GM18519 (cell line): Measurements from ENCODE around the gene IKZF1.
"Not testable (repeated sequence)": the region's sequence is repeated elsewhere in the genome, so short reads cannot be mapped to it uniquely, and the experiment has no call there.

Source experiments
- ATAC-seq: cut with Tn5 transposase; IDR thresholded peaks from one replicate; pipeline ENCODE4 v1.9.1; 2021; ENCODE audit warnings: mild to moderate bottlenecking, moderate library complexity; ENCODE audit not compliant: unreplicated experiment, low FRiP score

IKZF1 gene

DNA sequence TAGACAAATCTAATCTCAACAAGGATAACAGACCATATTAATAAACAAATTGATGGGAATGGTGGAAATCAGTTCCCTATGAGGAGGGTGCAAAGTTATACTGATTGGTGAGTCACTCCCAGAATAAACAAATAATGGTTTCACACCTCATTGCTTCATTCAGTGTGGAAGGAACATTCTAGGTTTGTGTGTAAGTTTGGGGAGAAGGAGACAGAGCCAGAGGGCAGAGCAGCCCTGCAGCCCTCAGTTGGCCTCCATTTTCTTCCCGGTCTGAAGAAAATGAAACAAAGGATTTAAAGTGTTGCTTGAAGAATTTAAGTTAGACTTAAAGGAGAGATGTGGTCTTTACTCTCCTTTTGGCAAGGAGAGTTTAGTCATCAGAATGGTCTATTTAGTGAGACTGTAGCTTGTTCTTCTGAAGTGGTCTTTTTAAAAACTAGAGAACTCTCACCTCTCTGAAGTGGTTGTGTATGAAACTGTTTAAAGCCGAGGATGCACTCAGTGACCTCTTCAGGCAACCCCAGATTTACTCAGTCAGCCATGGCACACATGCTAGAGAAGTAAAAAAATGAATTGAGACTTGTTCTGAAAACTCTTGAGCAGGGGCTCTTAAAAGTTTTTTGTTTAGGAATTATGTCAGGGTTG is 27.2 kb downstream of the IKZF1 start:
- peak; percentile 61 for ATAC-seq

DNA sequence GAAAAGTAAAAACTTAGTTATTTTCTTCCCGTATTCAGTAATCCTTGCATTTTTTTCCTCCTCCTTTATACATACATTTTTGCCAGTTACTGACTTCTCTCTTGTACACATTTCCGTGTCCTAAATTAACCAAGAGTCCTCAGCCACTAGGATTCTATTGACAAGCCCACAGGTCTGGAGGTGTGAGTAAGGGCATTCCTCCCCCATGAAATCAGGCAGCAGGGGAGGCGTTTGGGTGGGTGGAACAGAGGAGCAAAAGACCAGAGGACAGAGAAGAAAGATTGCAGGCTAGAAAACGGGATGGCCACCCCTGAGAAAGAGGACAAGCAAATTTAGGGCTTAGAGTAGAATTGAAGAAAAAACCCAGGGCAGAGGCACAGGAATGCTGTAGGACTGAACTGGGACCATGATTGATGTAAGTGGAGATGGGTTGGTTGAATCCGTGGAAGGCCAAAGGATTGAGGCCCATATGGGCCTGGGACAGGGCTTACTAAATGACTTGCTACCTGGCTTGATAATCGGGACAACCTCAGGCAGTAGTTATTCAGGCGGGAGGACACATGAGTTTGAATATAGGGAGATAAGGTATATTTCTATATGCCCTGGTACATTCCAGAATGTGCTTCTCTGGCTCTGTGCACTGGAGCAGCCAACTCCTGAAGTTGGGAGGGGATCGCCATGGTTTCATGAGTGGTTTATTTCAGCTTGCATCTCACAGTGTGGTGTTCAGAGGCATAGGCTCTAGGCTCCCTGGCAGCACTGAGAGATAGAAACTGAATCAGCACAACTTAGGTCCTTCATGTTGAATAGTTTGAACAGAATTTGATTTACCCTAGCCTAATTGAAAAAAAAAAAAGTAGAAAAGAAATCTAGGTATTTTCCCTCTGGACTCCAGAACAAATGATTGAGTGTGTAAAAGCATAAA is 28.0 kb downstream of the IKZF1 start:
- ATAC-seq: peak; percentile 9

DNA sequence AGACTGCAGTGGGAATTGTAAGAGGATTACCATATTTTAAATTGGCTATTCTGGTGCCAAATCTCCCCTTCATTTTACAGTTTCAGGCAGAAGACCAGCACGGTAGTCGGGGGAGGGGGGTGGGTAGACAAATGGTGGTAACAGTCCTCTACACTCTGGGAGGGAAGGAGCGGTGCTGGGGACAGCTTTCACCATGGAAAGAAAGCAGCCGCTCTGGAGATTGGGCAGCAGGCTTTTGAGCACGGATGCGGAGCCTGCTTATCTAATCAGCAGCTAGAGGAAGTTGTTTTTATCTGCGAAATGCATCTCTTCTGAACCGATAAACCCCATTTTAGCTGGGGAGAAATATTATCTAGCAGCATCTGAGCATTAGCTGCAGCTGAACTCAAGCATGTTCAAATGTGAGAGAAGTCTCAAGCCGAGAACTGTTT is 28.7 kb downstream of the IKZF1 start:
- ATAC-seq: no peak

DNA sequence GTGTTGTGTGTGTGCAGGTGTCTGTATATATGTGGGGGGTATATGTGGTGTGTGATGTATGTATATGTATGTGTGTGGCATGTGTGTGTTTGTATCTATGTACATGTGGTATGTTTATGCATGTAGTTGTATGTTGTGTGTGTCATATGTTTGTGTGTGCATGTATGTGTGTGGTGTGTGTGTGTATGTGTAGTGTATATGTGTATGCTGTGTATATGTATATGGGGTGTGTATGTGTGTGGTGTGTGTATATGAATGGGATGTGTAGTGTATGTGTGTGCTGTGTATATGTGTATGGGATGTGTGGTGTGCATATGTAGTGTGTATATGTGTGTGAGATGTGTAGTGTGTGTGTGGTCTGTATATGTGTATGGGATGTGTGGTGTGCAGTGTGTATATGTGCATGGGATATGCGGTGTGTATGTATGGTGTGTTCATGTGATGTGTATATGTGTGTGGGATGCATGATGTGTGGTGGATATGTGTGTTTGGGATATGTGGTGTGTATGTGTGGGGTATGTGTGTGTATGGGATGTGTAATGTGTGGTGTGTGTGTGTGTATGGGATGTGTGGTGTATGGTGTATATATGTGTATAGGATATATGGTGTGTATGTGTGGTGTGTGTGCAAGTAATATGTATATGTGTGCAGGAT is 30.0 kb downstream of the IKZF1 start:
- ATAC-seq: no peak

DNA sequence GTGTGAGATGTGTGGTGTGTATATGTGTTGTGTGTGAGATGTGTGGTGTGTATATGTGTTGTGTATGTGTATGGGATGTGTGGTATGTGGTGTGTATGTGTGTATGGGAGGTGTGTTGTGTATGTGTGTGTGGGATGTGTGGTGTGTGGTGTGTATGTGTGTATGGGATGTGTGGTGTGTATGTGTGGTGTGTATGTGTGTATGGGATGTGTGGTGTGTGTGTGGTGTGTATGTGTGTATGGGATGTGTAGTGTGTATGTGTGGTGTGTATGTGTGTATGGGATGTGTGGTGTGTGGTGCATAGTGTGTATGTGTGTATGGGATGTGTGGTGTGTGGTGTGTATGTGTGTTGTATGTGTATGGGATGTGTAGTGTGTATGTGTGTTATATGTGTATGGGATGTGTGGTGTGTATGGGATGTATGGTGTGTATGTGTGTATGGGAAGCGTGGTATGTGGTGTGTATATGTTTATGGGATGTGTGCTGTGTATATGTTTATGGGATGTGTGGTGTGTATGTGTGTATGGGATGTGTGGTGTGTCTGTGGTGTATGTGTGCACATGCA is 30.8 kb downstream of the IKZF1 start:
- no peak for ATAC-seq

DNA sequence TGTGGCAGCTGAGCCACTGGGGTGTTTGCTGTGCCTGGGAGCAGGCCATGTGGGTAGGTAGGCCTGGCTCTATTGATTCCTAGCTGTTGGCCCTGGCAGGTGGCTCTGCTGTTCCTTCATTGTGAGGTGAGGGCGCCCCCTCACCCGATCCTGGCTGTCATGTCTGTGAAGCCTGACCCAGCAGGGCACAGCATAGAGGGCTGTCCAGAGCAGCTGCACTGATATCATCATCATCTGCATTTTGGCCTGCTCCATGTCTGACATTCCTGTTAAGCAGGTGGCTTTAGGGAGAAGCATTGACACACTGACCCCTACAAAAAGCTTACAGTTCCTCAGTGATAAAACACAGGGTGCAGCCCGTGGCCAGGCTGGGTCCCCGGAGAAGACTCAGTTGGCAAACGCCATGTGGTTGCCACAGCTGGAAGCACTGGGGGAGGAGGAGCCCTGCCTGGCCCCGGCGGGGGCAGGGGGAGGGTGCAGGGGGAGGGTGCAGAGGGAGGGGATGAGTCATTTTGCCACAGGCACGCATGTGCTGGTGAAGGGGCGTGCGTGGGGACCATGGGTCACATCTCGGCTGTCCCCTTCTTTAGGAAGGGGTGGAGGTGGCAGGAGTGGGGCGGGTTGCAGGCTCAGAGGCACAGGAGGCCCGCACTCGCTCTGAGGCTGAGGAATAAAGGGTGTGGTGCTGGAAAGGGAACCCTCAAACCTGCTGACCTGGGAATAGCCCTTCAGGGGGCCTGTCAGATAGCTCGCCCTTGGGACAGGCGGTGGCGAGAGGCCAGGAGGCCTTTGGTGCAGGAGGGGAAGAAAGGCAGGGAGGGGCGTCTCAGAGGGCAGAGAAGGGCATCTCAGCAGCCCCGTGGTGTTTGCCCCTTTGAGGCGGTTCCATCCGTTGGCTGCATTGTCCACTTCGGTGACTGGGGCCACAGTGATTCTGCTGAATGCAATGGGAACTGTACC is 31.6 kb downstream of the IKZF1 start:
- ATAC-seq: no peak

DNA sequence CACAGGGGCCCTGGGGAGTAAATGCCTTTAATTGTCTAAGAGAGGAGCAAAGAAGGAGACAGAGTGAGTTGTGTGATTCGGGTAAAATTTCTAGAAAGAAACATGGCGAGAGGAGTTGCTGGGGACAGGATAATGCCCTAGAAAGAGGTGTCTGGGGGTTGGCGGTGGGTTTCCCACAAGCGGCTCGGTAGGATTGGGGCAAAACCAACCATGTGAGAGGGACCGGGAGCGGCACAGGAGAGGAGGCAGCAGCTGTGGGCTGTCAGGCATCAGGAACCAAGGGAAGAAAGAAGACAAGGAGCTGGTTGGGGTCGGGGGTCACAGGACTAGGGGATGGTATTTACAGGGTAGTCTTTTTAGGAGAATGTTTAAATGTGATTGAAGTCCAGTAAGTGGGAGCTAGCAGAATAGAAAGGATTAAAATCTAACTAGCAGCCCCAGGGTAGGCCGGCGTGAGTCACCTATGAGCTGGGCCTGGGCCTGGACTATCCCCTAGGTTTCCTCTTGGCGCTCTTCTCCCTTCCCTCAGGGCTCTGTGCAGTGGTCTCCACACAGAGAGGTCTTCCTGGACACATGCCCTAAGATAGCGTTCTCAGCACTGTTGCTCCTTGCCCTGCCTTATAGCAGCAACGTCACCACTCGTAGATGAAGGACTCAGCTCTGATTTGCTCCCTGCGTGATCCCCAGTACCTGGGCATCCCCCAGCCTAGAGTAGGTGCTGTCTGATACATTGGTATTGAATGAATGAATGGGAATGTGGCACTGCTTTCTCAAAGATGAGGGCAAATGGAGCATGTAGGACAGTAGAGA is 32.6 kb downstream of the IKZF1 start:
- ATAC-seq: no peak

DNA sequence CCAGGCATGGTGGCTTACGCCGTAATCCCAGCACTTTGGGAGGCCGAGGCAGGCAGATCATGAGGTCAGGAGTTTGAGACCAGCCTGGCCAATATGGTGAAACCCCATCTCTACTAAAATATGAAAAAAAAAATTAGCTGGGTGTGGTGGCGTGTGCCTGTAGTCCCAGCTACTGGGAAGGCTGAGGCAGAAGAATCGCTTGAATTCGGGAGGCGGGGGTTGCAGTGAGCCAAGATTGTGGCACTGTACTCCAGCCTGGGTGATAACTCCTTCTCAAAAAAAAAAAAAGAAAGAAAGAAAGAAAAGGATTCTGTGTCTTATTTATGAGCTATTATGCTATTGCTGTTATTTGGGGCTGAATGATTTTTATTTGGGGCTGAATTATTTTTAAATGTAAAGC is 35.0 kb downstream of the IKZF1 start:
- ATAC-seq: not testable (repeated sequence)

DNA sequence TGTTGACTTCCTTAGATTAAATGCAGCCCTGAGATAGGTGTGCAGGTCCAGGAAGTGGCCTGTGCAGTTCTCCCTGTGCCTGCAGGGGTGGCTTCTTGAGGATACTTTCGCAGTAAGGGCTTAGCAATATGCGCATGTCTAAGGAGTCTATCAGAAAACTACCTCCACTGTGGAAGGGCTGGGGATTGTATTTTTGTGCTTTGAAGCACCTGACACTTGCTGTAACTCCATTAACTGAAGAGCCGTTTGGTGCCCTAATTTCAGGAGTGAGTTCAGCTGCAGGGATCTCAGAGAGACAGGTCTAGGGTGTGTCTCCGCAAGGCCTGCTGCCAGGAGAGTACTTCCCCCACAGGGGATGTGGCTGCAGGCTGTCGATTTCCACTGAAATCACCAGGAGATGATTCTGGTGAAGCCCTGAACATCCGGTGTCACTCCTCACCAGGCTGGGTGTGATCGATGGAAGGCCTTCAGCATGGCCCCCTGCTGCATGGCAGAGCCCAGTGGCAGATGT is 35.5 kb downstream of the IKZF1 start:
- ATAC-seq: no peak

DNA sequence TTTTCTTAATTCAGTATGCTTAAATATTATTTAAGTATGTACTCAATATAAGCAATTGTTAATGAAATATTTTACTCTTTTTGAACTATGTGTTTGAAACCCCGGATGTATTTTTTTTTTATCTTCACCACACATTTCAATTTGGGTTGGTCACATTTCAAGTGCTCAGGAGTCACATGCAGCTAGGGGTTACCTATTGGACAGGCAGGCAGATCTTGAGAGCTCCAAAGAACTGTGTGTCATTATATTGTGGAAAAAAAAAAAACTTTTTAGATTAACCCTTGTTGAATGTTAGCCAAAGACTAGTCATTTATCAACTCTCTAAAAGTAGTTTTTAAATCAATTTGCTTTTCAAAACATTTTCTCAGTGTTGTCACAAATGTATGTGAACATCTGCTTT is 37.2 kb downstream of the IKZF1 start:
- ATAC-seq: no peak

DNA sequence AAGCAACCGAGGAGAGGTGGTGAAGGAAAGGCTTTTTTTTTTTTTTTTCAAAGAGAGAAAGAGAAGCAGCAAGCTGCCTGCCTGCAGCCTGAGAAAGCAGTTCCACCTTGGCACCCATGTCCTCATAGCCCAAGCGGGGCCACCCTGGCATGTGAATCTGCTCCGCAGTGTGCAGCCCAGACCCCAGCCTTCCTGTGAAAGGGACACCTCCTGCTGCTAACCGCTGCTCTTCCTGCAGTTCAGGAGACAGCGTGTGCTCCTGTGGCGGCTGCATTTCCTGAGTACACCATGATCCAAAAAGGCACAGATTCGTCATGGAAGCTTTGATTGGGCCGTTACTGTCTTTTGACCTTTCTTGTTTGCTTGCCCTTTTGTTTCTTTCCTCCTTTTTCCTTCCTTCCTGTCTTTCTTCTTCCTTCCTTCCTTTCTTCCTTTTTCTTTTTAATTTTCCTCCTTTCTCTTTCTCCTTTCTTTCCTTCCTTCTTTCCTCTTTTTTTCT is 38.1 kb downstream of the IKZF1 start:
- no peak for ATAC-seq

DNA sequence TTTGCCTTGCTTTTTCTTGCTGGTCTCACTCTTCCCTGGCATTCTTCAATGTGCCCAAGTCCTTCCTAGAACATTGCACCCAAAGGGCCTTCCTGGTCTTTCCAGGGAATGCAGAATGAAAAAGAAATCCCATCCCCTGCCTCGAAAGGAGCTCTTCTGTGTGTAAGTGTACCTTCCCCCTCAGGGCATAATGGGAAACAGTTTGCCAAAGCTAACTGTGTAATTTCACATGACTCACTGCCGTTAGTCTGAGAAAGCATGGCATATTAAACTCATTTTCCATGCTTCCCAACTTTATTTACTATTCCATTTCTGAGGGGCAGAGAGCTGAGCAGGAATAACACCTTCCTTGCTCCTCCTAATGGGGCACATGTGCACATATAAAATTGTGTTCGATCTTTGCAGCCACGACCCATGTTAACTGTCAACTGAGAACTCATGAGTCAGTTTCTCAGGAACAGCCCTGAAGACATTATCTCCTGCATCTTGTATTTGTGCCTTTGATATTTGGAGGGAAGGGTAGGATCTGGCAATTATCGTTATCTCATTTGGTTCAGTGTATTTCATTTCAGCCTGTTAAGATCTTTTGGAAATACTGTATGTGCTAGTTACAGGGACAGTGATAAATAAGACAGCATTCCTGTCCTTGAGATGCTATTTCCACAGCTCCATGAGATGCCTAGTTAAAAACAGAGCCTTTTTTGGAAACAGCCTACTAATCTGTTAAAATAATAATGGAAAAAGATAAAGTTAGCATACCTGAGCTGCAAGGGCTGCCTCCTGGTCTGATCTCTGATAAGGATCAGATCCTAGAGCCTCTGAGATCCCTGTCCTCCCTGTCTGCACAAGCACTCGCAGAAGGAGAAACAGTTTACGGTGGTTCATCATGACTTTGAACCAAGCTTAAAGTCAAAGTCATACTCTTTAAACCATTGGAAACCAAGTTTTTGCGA is 42.3 kb downstream of the IKZF1 start:
- ATAC-seq: no peak

DNA sequence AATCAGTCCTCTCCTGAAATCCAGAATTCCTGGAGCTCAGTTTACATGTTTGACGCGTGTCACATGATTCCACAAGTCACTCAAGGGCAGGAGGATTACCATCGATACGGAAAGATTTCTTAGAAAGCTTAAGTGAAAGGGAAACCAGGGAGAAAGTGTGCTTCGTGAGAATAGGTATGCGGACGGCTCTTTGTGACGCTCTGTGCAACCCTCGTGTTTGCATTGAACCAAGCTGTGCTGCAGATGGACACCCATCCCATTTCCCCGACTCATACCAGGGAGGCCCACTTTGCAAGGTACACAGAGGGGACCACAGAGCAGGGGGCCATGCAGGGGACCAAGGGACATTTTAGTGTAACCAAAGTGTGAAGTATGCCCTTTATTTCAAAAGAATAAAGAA is 43.2 kb downstream of the IKZF1 start:
- ATAC-seq: no peak

DNA sequence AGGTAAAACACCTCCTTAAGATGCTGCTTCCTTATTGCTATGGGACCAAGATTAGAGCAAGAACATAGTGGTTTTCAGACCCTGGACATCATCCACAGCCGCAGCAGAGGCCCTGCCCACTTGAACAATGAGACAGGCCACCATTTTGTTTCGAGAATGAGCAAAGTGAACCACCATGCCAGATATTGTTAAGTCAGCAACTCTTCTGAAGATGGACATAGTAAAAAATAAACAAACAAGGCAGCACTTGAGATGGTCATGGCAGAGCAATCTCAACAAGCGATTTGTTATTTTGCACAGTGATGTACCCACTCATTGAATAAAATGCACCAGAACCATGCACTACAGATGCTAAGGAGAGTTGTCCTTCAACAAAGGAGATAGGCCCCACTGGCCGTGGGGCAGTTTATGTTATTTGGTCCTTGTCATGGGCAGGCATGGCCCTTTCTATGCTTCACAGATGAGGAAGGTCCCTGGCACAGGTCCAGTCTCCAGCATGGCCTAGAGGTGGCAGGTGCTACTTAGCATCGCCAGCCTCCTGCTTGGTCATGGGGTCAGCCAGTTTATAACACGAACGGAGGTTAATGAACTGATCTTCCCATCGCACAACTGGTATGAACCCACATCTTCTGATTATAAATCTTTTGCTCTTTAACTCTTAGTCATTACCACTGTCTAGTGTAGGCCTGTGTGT is 44.1 kb downstream of the IKZF1 start:
- no peak for ATAC-seq

DNA sequence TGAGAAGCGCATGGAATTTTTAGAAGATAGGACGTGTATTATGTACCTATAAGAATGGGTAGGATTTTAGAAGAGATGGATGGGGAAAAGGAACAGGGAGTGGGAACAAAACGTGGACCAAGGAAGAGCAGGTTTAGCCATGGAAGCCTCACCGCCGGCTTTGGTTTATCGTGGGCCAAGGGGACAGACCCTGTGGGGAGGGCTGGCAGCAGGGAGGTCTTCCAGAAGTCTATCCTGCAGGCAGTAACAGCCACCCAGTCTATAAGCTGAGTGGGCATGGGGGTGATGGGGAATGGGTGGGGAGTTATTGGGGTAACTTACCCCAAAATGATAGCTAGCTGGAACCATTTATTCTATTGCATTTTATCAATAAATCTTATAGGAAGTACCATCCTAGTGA is 44.9 kb downstream of the IKZF1 start:
- ATAC-seq: no peak

DNA sequence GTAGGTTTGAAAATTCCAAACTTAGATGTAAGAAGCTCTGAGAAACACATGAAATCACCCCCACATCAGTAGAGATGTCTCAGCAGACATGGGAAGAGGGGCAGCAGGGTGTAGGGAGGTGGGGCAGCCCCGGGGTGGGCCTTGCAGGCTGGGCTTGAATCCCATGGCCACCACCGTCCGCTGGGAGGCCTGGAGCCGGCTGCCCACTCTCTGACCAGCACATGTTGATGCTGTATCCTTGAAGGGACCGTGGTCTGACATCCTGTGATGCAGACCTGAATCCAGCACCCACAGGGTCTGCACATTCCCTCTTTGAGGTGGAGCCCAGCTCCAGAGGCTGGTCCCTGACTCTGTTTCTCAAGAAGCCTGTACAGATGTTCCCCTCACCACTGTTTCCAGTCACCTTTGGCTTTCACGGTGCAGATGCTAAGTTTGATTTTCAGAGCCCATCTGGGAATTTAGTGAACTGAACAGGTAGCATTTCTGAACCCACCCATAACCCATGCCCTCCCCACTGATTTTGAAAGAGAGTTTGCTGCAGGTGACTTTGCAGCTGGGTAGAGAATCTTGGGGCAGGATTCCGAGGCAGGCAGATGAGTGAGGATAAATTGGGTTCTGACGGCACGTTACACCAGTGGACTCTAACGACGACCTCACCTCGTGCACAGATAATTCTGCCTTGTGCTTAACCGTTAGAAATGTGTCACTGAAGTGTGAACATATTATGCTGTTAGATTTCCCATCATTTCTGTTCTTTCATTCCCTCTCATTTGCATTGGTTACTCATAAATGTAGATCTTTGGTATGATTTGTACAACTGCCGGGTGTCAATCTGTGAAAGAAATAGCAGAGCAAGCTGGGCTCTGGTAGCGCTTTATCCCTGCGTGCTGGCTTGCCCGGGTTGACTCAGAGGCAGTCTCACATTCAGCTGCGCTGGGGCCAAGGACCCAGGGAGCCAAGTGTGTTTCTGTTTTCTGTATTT is 45.7 kb downstream of the IKZF1 start:
- peak; percentile 82 for ATAC-seq
